Stimulated activated CD4-positive, alpha-beta T cell treated with anti-CD3 and anti-CD28 coated beads, Interleukin-15, amount 100 ng/mL, for 48 hours (primary cell): ENCODE data around the gene TAL2.
"Not testable (repeated sequence)": the region's sequence is repeated elsewhere in the genome, so short reads cannot be mapped to it uniquely, and the experiment has no call there.

Experiments used
- DNase-seq, 2 donors: peaks; one replicate each; pipeline ENCODE4 v3.0.0-alpha.2; 2020; ENCODE audit warnings: low read depth in 2 of 2

The TAL2 gene

GRCh38 chr9:105673850-105674387, 11.7 kb downstream of the TAL2 start:
- no peak for DNase-seq

GRCh38 chr9:105676351-105676923, 14.2 kb downstream of the TAL2 start:
- DNase-seq, result no peak

- no peak for DNase-seq
Observed at GRCh38 chr9:105678163-105678562, 15.9 kb downstream of the TAL2 start.

GRCh38 chr9:105678781-105679180, 16.5 kb downstream of the TAL2 start:
- DNase-seq, result no peak

GRCh38 chr9:105679257-105680022, 17.2 kb downstream of the TAL2 start:
- no peak for DNase-seq

GRCh38 chr9:105681313-105681712, 19.1 kb downstream of the TAL2 start:
- no peak for DNase-seq

- DNase-seq, result no peak
Observed at GRCh38 chr9:105681724-105682123, 19.5 kb downstream of the TAL2 start.

GRCh38 chr9:105683688-105684275, 21.5 kb downstream of the TAL2 start:
- no peak for DNase-seq

- no peak for DNase-seq
Observed at GRCh38 chr9:105686936-105687335, 24.7 kb downstream of the TAL2 start.

- no peak for DNase-seq
Observed at GRCh38 chr9:105690742-105691141, 28.5 kb downstream of the TAL2 start.

- DNase-seq, result no peak
Observed at GRCh38 chr9:105693435-105694189, 31.4 kb downstream of the TAL2 start.

- DNase-seq, result peak; percentile 40 to 68
Observed at GRCh38 chr9:105694190-105694847, 32.1 kb downstream of the TAL2 start, which contains the start of gene TMEM38B. TMEM38B (plus strand) TSS chr9:105694541; CDS start chr9:105694661, 120 bp downstream.

GRCh38 chr9:105694848-105695581, 32.8 kb downstream of the TAL2 start:
- DNase-seq, result peak; percentile 24 to 27

- no peak for DNase-seq
Observed at GRCh38 chr9:105696219-105696793, 34.0 kb downstream of the TAL2 start.

GRCh38 chr9:105697871-105698270, 35.6 kb downstream of the TAL2 start:
- DNase-seq, result no peak

GRCh38 chr9:105698348-105698870, 36.2 kb downstream of the TAL2 start:
- no peak for DNase-seq

- no peak for DNase-seq
Observed at GRCh38 chr9:105700668-105701067, 38.4 kb downstream of the TAL2 start.

GRCh38 chr9:105701145-105701544, 38.9 kb downstream of the TAL2 start:
- no peak for DNase-seq

- DNase-seq, result no peak
Observed at GRCh38 chr9:105702207-105702606, 40.0 kb downstream of the TAL2 start.

GRCh38 chr9:105703638-105704037, 41.4 kb downstream of the TAL2 start:
- DNase-seq, result not testable (repeated sequence)
